OCI-LY1 (cell line): ENCODE data around the gene COMMD8.

Experiments
- EZH2 ChIP-seq: fragments of 200-600 bp; sonication (generic), shearing (Covaris generic); IDR thresholded peaks from 2 replicates; pipeline ENCODE4 v1.8.0; 2017; ENCODE audit warnings: borderline replicate concordance, mixed run types, mild to moderate bottlenecking, antibody characterized with exemption, low read length, moderate library complexity, mixed read lengths
- TF ChIP-seq, protein P1 (sequence below): fragments of 200-600 bp; sonication (generic), shearing (Covaris generic); IDR thresholded peaks from 2 replicates; pipeline ENCODE4 v1.5.1; 2017; ENCODE audit warnings: mild to moderate bottlenecking, antibody characterized with exemption, low read length, moderate library complexity, mixed read lengths

DNA sequence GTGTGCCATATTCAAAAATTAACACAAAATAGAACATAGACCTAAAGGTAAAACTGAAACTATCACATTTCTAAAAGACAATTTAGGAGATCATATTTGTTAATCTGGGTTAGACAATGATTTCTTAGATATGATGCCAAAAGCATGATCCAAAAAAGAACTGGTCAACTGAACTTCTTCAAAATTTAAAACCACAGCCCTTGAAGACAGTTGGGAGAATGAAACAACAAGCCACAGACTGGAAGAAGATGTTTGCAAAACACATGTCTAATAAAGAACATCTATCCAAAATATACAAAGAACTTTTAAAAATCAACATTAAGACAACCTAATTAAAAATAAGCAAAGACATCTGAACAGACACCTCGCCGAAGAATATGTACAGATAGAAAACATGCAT, 19.5 kb downstream of the COMMD8 start:
- TF ChIP-seq, protein P1, sequence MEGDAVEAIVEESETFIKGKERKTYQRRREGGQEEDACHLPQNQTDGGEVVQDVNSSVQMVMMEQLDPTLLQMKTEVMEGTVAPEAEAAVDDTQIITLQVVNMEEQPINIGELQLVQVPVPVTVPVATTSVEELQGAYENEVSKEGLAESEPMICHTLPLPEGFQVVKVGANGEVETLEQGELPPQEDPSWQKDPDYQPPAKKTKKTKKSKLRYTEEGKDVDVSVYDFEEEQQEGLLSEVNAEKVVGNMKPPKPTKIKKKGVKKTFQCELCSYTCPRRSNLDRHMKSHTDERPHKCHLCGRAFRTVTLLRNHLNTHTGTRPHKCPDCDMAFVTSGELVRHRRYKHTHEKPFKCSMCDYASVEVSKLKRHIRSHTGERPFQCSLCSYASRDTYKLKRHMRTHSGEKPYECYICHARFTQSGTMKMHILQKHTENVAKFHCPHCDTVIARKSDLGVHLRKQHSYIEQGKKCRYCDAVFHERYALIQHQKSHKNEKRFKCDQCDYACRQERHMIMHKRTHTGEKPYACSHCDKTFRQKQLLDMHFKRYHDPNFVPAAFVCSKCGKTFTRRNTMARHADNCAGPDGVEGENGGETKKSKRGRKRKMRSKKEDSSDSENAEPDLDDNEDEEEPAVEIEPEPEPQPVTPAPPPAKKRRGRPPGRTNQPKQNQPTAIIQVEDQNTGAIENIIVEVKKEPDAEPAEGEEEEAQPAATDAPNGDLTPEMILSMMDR, result no peak
- no peak for TF ChIP-seq EZH2
